Fibroblast of skin of abdomen (primary cell): ENCODE results near the gene CNMD.

Experiments used
- DNase-seq: peaks from one replicate; pipeline ENCODE4 v3.0.0-alpha.2; 2013

CNMD gene

GRCh38 chr13:52677823-52678222 lies 61.8 kb downstream of the CNMD start:
- no peak for DNase-seq

GRCh38 chr13:52673465-52673864 lies 66.2 kb downstream of the CNMD start:
- no peak for DNase-seq

GRCh38 chr13:52670726-52671125 lies 68.9 kb downstream of the CNMD start:
- no peak for DNase-seq

GRCh38 chr13:52669677-52670076 lies 69.9 kb downstream of the CNMD start:
- no peak for DNase-seq

- no peak for DNase-seq
Observed at GRCh38 chr13:52665325-52665724, 74.3 kb downstream of the CNMD start.

- DNase-seq: no peak
Observed at GRCh38 chr13:52664272-52664671, 75.3 kb downstream of the CNMD start.

GRCh38 chr13:52659340-52659739 lies 80.3 kb downstream of the CNMD start:
- DNase-seq: no peak
